Activated naive CD8-positive, alpha-beta T cell treated with anti-CD3 and anti-CD28 coated beads for 36 hours (primary cell): ENCODE data around the gene SFMBT1. TPM values are rescaled to one million over a fixed set of nuclear protein-coding genes. Genes with fewer than 3 reads are reported as not detected.

Experiments
- DNase-seq: peaks from one replicate; pipeline ENCODE4 v3.0.0; 2021
- H3K27ac Mint-ChIP-seq: one replicate; pipeline ENCODE4 v1.8.0; 2022; ENCODE audit warnings: mild to moderate bottlenecking, moderate library complexity, mixed read lengths
- H3K27me3 Mint-ChIP-seq: one replicate; pipeline ENCODE4 v1.8.0; 2022; ENCODE audit warnings: mild to moderate bottlenecking, mixed read lengths
- H3K36me3 Mint-ChIP-seq: one replicate; pipeline ENCODE4 v1.8.0; 2021; ENCODE audit warnings: mild to moderate bottlenecking, mixed read lengths
- H3K4me1 Mint-ChIP-seq: one replicate; pipeline ENCODE4 v1.8.0; 2021; ENCODE audit warnings: mixed read lengths
- H3K4me3 Mint-ChIP-seq: one replicate; pipeline ENCODE4 v1.8.0; 2022; ENCODE audit warnings: mild to moderate bottlenecking, moderate library complexity, mixed read lengths
- H3K9me3 Mint-ChIP-seq: one replicate; pipeline ENCODE4 v1.8.0; 2022; ENCODE audit warnings: mixed read lengths
- total RNA-seq, 2 experiments: library from RNA; stranded (reverse); gene quantifications; one replicate each; pipeline ENCODE4 v1.2.3, GENCODE V29; 2021

SFMBT1 gene
- total RNA-seq, 2 experiments from 2014 or later = 19.7 to 21.9 TPM

DNA sequence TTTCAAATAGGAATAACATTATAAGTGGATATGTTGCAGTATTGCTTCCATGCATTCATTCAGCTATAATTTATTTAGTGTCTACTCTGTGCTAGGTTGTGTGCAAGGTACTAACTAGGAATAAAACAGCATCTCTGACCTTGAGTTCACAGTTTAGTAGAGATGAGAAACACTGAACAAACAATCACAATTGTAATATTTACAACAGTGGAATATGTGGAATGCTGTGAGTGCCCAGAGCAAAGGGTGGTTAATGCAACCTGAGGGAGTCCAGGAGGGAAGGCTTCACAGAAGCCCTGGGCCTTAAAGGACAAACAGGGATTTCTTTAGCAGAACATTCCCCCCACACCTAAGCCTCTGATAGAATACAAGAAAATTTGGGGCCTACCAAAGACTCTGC, 13.3 kb downstream of the SFMBT1 start:
- H3K27me3 Mint-ChIP-seq = no peaks in the 10 kb centered on the region
- no peak overlapping the region for H3K27ac Mint-ChIP-seq
- peaks cover 6% of the 10 kb centered on the region for H3K36me3 Mint-ChIP-seq
- DNase-seq = no peak
- no peaks in the 10 kb centered on the region for H3K9me3 Mint-ChIP-seq
- H3K4me3 Mint-ChIP-seq = no peak overlapping the region
- H3K4me1 Mint-ChIP-seq = peaks cover 35% of the 10 kb centered on the region

- Mint-ChIP-seq H3K9me3 (no peaks in the 10 kb centered on the region), H3K4me1 (peaks cover 31% of the 10 kb centered on the region), H3K4me3 (no peak overlapping the region), H3K27ac (peak overlapping the region; percentile 47), H3K27me3 (no peaks in the 10 kb centered on the region), H3K36me3 (peaks cover 6% of the 10 kb centered on the region)
- DNase-seq = peak; percentile 28
Observed at GRCh38 chr3:53030619-53031449, 15.0 kb downstream of the SFMBT1 start.

GRCh38 chr3:53028641-53029040, 17.2 kb downstream of the SFMBT1 start:
- H3K36me3 Mint-ChIP-seq = peaks cover 11% of the 10 kb centered on the region
- no peaks in the 10 kb centered on the region for H3K9me3 Mint-ChIP-seq
- no peak overlapping the region for H3K4me3 Mint-ChIP-seq
- peaks cover 30% of the 10 kb centered on the region for H3K4me1 Mint-ChIP-seq
- H3K27me3 Mint-ChIP-seq = no peaks in the 10 kb centered on the region
- no peak for DNase-seq
- no peak overlapping the region for H3K27ac Mint-ChIP-seq

DNA sequence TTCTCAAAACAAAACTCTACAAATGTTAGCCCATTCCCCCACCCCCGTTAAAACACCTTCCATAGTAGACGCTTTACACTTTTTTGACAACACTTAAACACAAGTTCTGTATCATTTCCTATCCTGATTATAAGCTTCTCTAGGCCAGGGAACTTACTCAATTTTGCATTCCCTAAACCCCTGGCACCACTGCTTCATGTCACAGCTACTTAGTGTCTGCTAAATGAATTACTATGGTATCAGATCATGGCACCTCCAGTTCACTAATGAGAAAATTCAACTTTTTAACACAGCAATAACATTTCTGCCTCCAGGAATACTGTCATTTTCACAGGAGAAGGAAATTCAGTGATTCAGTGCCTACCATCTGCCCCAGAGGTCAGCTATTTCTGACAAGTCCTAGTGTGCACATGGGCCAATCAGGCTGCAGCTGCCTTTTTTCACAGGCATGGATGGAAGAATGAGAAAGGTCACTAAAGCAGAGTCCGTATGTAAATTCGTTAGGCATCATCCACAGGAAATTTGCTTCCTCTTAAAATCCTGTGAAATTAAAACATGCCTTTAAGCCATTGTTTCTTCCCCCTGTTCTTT, 18.5 kb downstream of the SFMBT1 start:
- Mint-ChIP-seq H3K27me3 (no peaks in the 10 kb centered on the region), H3K9me3 (no peaks in the 10 kb centered on the region), H3K27ac (no peak overlapping the region), H3K4me3 (no peak overlapping the region), H3K36me3 (peaks cover 10% of the 10 kb centered on the region), H3K4me1 (peaks cover 38% of the 10 kb centered on the region)
- no peak for DNase-seq

- no peak overlapping the region for H3K4me3 Mint-ChIP-seq
- H3K9me3 Mint-ChIP-seq = no peaks in the 10 kb centered on the region
- peaks cover 40% of the 10 kb centered on the region for H3K4me1 Mint-ChIP-seq
- H3K36me3 Mint-ChIP-seq = peaks cover 10% of the 10 kb centered on the region
- no peak for DNase-seq
- H3K27me3 Mint-ChIP-seq = no peaks in the 10 kb centered on the region
- no peak overlapping the region for H3K27ac Mint-ChIP-seq
Observed at GRCh38 chr3:53026382-53027162, 19.3 kb downstream of the SFMBT1 start.

DNA sequence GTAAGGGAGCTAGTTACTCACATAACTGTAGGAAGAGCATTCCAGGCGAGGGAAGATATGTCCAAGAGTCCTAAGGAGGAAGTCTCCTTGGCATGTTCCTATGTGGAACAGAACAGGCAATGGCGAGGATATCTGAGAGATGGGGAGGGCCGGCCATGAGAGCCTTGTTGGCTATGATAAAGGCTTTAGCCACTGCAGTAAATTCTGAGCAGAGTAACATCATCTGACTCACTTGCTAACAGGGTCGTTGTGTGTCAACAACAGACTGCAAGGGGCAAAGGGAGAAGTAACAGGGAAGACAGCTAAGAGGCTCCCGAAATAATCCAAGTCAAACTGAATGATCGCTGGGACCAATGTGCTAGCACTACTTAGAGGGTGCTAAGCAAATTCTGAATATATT, 21.6 kb downstream of the SFMBT1 start:
- H3K9me3 Mint-ChIP-seq = no peaks in the 10 kb centered on the region
- no peak overlapping the region for H3K4me3 Mint-ChIP-seq
- DNase-seq = no peak
- H3K27ac Mint-ChIP-seq = no peak overlapping the region
- H3K36me3 Mint-ChIP-seq = peaks cover 10% of the 10 kb centered on the region
- peaks cover 38% of the 10 kb centered on the region for H3K4me1 Mint-ChIP-seq
- no peaks in the 10 kb centered on the region for H3K27me3 Mint-ChIP-seq

DNA sequence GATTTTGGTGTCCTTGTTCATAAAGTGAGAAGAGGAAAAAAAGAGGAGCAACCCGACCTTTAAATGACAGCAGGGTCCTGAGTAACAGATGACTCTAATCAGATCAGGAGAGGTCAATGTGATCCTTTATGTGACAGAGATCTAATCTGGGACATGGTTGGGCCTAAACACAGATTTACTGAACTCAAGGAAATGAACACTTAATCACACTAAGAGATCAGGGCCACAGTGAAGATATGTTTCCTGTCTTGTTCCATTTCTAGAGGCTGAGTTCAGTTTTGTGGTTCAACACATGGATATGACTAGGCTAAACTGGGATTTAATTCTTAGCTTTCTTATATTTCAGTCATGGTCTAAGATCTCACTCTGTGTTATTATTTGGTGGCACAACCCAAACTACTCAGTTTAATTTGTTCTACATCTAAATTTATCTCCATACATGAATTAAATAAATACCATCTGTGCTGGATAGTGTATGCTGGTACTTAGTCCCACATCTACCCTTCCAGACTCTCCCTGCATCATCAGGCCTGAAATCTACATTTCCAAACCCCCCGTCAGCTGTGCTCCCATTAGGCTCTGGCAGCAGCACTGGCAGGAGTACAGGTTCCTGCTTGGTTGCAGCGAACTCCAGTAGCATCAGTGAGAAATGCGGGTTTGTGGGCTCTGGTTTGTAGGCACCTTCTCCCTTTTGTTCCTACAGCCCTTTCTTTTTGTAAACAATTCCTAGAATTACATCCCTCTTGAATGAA, 22.6 kb downstream of the SFMBT1 start:
- Mint-ChIP-seq H3K27ac (no peak overlapping the region), H3K27me3 (no peaks in the 10 kb centered on the region), H3K9me3 (no peaks in the 10 kb centered on the region), H3K4me3 (no peak overlapping the region), H3K36me3 (peaks cover 11% of the 10 kb centered on the region), H3K4me1 (peaks cover 43% of the 10 kb centered on the region)
- no peak for DNase-seq

DNA sequence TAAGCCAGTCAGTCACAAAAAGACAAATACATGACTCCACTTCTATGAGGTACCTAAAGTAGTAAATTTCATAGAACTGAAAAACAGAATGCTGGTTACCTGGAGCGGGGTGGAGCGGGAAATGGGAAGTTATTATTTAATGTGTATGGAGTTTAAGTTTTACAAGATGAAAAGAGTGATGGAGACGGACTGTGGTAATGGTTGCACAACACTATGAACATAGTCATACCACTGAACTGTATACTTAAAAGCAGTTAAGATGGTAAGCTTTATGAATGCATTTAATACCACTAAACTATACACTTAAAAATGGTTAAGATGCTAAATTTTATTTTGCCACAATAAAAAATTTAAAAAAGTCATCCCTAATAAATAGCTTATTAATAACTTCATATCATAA, 23.2 kb downstream of the SFMBT1 start:
- H3K27ac Mint-ChIP-seq = no peak overlapping the region
- H3K9me3 Mint-ChIP-seq = no peaks in the 10 kb centered on the region
- H3K36me3 Mint-ChIP-seq = peaks cover 12% of the 10 kb centered on the region
- peaks cover 42% of the 10 kb centered on the region for H3K4me1 Mint-ChIP-seq
- DNase-seq = no peak
- no peaks in the 10 kb centered on the region for H3K27me3 Mint-ChIP-seq
- H3K4me3 Mint-ChIP-seq = no peak overlapping the region

- H3K9me3 Mint-ChIP-seq = no peaks in the 10 kb centered on the region
- peaks cover 43% of the 10 kb centered on the region for H3K4me1 Mint-ChIP-seq
- H3K27ac Mint-ChIP-seq = no peak overlapping the region
- H3K27me3 Mint-ChIP-seq = no peaks in the 10 kb centered on the region
- DNase-seq = no peak
- H3K36me3 Mint-ChIP-seq = peaks cover 19% of the 10 kb centered on the region
- no peak overlapping the region for H3K4me3 Mint-ChIP-seq
Observed at GRCh38 chr3:53016236-53016635, 29.6 kb downstream of the SFMBT1 start.

DNA sequence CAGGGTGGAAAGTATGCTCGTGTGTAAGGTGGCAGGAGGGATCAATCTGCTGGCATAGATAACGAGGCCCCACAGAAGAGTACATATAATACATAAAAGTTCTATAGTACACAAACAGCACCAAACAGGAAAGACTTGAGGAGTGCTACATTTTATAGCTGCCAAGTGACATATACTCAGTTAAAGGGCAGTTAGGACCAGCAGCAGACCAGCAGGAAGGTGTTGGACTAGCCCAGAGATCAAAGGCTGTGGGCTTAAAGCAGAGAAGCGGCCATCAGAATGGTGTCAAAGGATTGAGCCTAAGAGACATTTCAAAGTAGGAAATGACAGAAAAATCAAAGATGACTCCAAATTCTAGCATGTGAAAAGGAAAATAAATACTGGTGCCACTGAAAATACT, 34.5 kb downstream of the SFMBT1 start:
- no peak for DNase-seq
- Mint-ChIP-seq H3K4me3 (no peak overlapping the region), H3K27ac (no peak overlapping the region), H3K4me1 (peaks cover 35% of the 10 kb centered on the region), H3K9me3 (no peaks in the 10 kb centered on the region), H3K27me3 (no peaks in the 10 kb centered on the region), H3K36me3 (peaks cover 16% of the 10 kb centered on the region)

DNA sequence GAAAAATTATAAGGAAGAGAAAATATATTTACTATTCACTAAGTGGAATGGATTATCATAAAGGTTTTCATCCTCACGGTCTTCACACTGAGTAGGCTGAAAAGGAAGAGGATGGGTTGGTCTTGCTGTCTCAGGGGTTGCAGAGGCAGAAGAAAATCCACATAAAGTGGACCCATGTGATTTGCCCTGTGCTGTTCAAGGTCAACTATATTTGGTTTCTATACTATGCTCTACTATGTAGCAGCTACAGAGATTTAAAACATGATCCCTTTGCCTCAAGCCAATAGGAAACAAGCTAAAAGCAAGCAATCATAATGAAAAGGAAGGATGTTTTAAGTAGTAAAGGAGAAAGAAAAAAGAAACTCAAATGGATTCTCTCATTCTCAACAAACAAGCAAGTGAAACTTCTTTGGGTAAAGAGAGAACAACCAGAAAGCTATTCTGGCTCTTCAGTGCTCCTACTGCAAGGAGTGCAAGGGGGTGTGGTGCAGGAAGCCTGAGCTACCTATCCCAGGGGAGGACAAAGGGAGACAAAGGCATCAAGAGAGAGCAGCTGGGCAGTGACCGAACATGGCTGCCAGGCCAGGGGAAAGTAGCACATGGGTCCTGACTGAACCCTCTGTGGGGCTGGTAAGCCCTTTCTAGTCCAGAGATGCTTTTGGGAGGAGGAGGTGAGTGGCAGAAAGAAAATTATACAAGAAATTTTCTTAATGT, 35.9 kb downstream of the SFMBT1 start:
- Mint-ChIP-seq H3K4me3 (no peak overlapping the region), H3K36me3 (peaks cover 12% of the 10 kb centered on the region), H3K27me3 (no peaks in the 10 kb centered on the region), H3K4me1 (peaks cover 32% of the 10 kb centered on the region), H3K27ac (no peak overlapping the region), H3K9me3 (no peaks in the 10 kb centered on the region)
- DNase-seq = no peak

DNA sequence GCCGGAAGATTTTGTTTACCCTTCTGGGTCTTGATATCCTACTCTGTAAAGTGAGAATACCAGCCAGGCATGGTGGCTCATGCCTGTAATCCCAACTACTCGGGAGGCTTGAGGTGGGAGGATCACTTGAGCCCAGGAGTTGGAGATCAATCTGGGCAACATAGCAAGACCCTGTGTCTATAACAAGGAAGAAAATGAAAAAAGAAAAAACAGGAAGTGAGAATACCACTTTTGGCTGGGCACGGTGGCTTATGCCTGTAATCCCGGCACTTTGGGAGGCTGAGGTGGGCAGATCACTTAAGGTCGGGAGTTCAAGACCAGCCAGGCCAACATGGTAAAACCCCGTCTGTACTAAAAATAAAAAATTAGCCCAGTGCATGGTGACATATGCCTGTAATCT, 36.9 kb downstream of the SFMBT1 start:
- Mint-ChIP-seq H3K27me3 (no peaks in the 10 kb centered on the region), H3K27ac (no peak overlapping the region), H3K4me3 (no peak overlapping the region), H3K9me3 (no peaks in the 10 kb centered on the region), H3K4me1 (peaks cover 31% of the 10 kb centered on the region), H3K36me3 (peaks cover 12% of the 10 kb centered on the region)
- DNase-seq = no peak

DNA sequence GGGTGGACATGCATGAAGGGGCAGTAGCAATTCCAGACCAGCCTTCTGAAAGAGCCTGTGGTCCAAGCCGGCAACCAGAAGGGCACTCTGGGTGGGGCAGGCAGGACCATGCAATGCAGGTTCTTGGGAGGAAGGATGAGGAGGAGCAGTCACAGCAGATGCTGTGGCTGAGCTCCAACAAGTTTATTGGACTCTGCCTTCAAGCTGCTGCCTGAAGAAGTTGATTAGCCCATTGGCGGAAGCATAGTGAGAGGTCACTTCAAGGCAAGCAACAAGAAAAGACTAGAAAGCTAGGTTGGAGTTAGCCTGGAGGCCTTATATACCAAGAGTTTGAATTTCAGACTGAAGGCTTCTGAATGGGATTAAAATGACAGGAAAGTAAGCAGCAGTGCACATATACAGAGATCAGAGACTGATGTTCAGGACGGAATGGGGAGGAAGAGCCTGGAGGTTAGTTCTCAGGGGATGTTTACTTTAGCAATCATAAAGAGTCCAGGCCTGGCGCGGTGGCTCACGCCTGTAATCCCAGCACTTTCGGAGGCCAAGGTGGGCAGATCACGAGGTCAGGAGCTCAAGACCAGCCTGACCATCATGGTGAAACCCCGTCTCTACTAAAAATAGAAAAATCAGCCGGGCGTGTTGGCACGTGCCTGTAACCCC, 39.9 kb downstream of the SFMBT1 start:
- Mint-ChIP-seq H3K27me3 (no peaks in the 10 kb centered on the region), H3K9me3 (no peaks in the 10 kb centered on the region), H3K27ac (no peak overlapping the region), H3K36me3 (peaks cover 7% of the 10 kb centered on the region), H3K4me3 (no peak overlapping the region), H3K4me1 (peaks cover 26% of the 10 kb centered on the region)
- DNase-seq = no peak

GRCh38 chr3:53005338-53005737, 40.5 kb downstream of the SFMBT1 start:
- Mint-ChIP-seq H3K36me3 (peaks cover 6% of the 10 kb centered on the region), H3K4me3 (no peak overlapping the region), H3K9me3 (no peaks in the 10 kb centered on the region), H3K4me1 (peaks cover 22% of the 10 kb centered on the region), H3K27me3 (no peaks in the 10 kb centered on the region), H3K27ac (no peak overlapping the region)
- no peak for DNase-seq
